ENCODE data around the gene TSEN2.
A peak's percentile ranks its signal among the peaks of the same experiment; 100 is the strongest.

The TSEN2 gene

GRCh38 chr3:12571986-12572385 is 87.7 kb downstream of the TSEN2 start:
- Mint-ChIP-seq H3K27me3 (ENCODE audit: low read depth) (no peaks in the 10 kb centered on the region), H3K27ac (no peak overlapping the region), H3K4me3 (no peak overlapping the region), H3K4me1 (ENCODE audit: low read depth) (no peaks in the 10 kb centered on the region), H3K9me3 (peaks cover 1% of the 10 kb centered on the region), H3K36me3 (ENCODE audit: low read depth) (peaks cover 53% of the 10 kb centered on the region)
- DNase-seq (ENCODE audit: low spot score): no peak

- Mint-ChIP-seq H3K9me3 (peaks cover 3% of the 10 kb centered on the region), H3K27ac (no peak overlapping the region), H3K27me3 (ENCODE audit: low read depth) (no peaks in the 10 kb centered on the region), H3K4me3 (no peak overlapping the region), H3K36me3 (ENCODE audit: low read depth) (peaks cover 62% of the 10 kb centered on the region), H3K4me1 (ENCODE audit: low read depth) (no peaks in the 10 kb centered on the region)
- no peak for DNase-seq (ENCODE audit: low spot score)
Measured at GRCh38 chr3:12574131-12574530, 89.9 kb downstream of the TSEN2 start.

GRCh38 chr3:12574661-12575060 is 90.4 kb downstream of the TSEN2 start:
- no peak for DNase-seq (ENCODE audit: low spot score)
- Mint-ChIP-seq H3K27me3 (ENCODE audit: low read depth) (no peaks in the 10 kb centered on the region), H3K36me3 (ENCODE audit: low read depth) (peaks cover 64% of the 10 kb centered on the region), H3K9me3 (peaks cover 3% of the 10 kb centered on the region), H3K4me1 (ENCODE audit: low read depth) (no peaks in the 10 kb centered on the region), H3K4me3 (no peak overlapping the region), H3K27ac (no peak overlapping the region)

- DNase-seq (ENCODE audit: low spot score): no peak
- no peak overlapping the region for H3K4me3 Mint-ChIP-seq
- H3K27me3 Mint-ChIP-seq (ENCODE audit: low read depth): no peaks in the 10 kb centered on the region
- peaks cover 3% of the 10 kb centered on the region for H3K9me3 Mint-ChIP-seq
- no peaks in the 10 kb centered on the region for H3K4me1 Mint-ChIP-seq (ENCODE audit: low read depth)
- H3K36me3 Mint-ChIP-seq (ENCODE audit: low read depth): peaks cover 60% of the 10 kb centered on the region
- H3K27ac Mint-ChIP-seq: peak overlapping the region; percentile 1
Measured at GRCh38 chr3:12577379-12577778, 93.1 kb downstream of the TSEN2 start.

GRCh38 chr3:12578742-12579141 is 94.5 kb downstream of the TSEN2 start:
- peaks cover 3% of the 10 kb centered on the region for H3K9me3 Mint-ChIP-seq
- H3K36me3 Mint-ChIP-seq (ENCODE audit: low read depth): peaks cover 59% of the 10 kb centered on the region
- no peak for DNase-seq (ENCODE audit: low spot score)
- no peak overlapping the region for H3K4me3 Mint-ChIP-seq
- H3K27ac Mint-ChIP-seq: no peak overlapping the region
- H3K27me3 Mint-ChIP-seq (ENCODE audit: low read depth): no peaks in the 10 kb centered on the region
- H3K4me1 Mint-ChIP-seq (ENCODE audit: low read depth): no peaks in the 10 kb centered on the region

GRCh38 chr3:12579456-12579855 is 95.2 kb downstream of the TSEN2 start:
- no peak overlapping the region for H3K4me3 Mint-ChIP-seq
- peaks cover 3% of the 10 kb centered on the region for H3K9me3 Mint-ChIP-seq
- H3K27me3 Mint-ChIP-seq (ENCODE audit: low read depth): no peaks in the 10 kb centered on the region
- H3K36me3 Mint-ChIP-seq (ENCODE audit: low read depth): peaks cover 62% of the 10 kb centered on the region
- H3K27ac Mint-ChIP-seq: no peak overlapping the region
- H3K4me1 Mint-ChIP-seq (ENCODE audit: low read depth): no peaks in the 10 kb centered on the region
- no peak for DNase-seq (ENCODE audit: low spot score)

GRCh38 chr3:12579905-12580304 is 95.6 kb downstream of the TSEN2 start:
- H3K4me3 Mint-ChIP-seq: no peak overlapping the region
- H3K36me3 Mint-ChIP-seq (ENCODE audit: low read depth): peaks cover 67% of the 10 kb centered on the region
- peak overlapping the region; percentile 5 for H3K27ac Mint-ChIP-seq
- no peaks in the 10 kb centered on the region for H3K4me1 Mint-ChIP-seq (ENCODE audit: low read depth)
- H3K9me3 Mint-ChIP-seq: peaks cover 3% of the 10 kb centered on the region
- DNase-seq (ENCODE audit: low spot score): no peak
- no peaks in the 10 kb centered on the region for H3K27me3 Mint-ChIP-seq (ENCODE audit: low read depth)

- no peaks in the 10 kb centered on the region for H3K27me3 Mint-ChIP-seq (ENCODE audit: low read depth)
- peaks cover 66% of the 10 kb centered on the region for H3K36me3 Mint-ChIP-seq (ENCODE audit: low read depth)
- H3K9me3 Mint-ChIP-seq: no peaks in the 10 kb centered on the region
- H3K27ac Mint-ChIP-seq: no peak overlapping the region
- no peak overlapping the region for H3K4me3 Mint-ChIP-seq
- no peaks in the 10 kb centered on the region for H3K4me1 Mint-ChIP-seq (ENCODE audit: low read depth)
- DNase-seq (ENCODE audit: low spot score): no peak
Measured at GRCh38 chr3:12582730-12583129, 98.5 kb downstream of the TSEN2 start.

Measured in T-helper 2 cell treated with Interferon-gamma antibody and Interleukin-4, amounts not matched to agents 5 μg/mL and 100 μg/mL, for 36 hours (primary cell).